GM21515 (cell line): Measurements from ENCODE around the gene OR7C1.
"Not testable (repeated sequence)": the region's sequence is repeated elsewhere in the genome, so short reads cannot be mapped to it uniquely, and the experiment has no call there.

Source experiments
- ATAC-seq: cut with Tn5 transposase; IDR thresholded peaks from one replicate; pipeline ENCODE4 v1.9.1; 2021; ENCODE audit not compliant: unreplicated experiment

The OR7C1 gene

GRCh38 chr19:14835011-14835410 is at the start of gene OR7C1, which contains the start of gene OR7A5:
TSS of gene OR7C1 (minus strand) at chr19:14835185. CDS start at chr19:14800136, 35,049 bp downstream.
TSS of gene OR7A5 (minus strand) at chr19:14835185. CDS start at chr19:14828241, 6,944 bp downstream.
- ATAC-seq = no peak

GRCh38 chr19:14871619-14872230 is 36.7 kb upstream of the OR7C1 start:
- ATAC-seq = no peak

GRCh38 chr19:14868497-14868896 is 33.5 kb upstream of the OR7C1 start:
- ATAC-seq = no peak

- no peak for ATAC-seq
Measured at GRCh38 chr19:14848822-14849221, 13.8 kb upstream of the OR7C1 start, which contains the start of gene OR7A10. TSS of gene OR7A10 (minus strand) at chr19:14848922. CDS start at chr19:14841877, 7,045 bp downstream.

GRCh38 chr19:14843578-14843977 is 8.6 kb upstream of the OR7C1 start:
- no peak for ATAC-seq

- no peak for ATAC-seq
Measured at GRCh38 chr19:14843169-14843568, 8.2 kb upstream of the OR7C1 start.

GRCh38 chr19:14840206-14840605 is 5.2 kb upstream of the OR7C1 start:
- no peak for ATAC-seq

GRCh38 chr19:14837391-14837790 is 2.4 kb upstream of the OR7C1 start:
- ATAC-seq = no peak

- ATAC-seq = no peak
Measured at GRCh38 chr19:14830702-14831101, 4.3 kb downstream of the OR7C1 start.

GRCh38 chr19:14826006-14826405 is 9.0 kb downstream of the OR7C1 start:
- ATAC-seq = no peak

- no peak for ATAC-seq
Measured at GRCh38 chr19:14821937-14822336, 13.0 kb downstream of the OR7C1 start.

- no peak for ATAC-seq
Measured at GRCh38 chr19:14818588-14818987, 16.4 kb downstream of the OR7C1 start.

GRCh38 chr19:14817052-14817451 is 17.9 kb downstream of the OR7C1 start:
- no peak for ATAC-seq

- no peak for ATAC-seq
Measured at GRCh38 chr19:14814982-14815652, 19.9 kb downstream of the OR7C1 start.

- no peak for ATAC-seq
Measured at GRCh38 chr19:14809272-14810057, 25.5 kb downstream of the OR7C1 start.

GRCh38 chr19:14804765-14805164 is 30.2 kb downstream of the OR7C1 start:
- ATAC-seq = no peak

- ATAC-seq = no peak
Measured at GRCh38 chr19:14798760-14799159, 36.2 kb downstream of the OR7C1 start.

GRCh38 chr19:14796021-14796420 is 39.0 kb downstream of the OR7C1 start:
- ATAC-seq = no peak

GRCh38 chr19:14795078-14795721 is 39.8 kb downstream of the OR7C1 start:
- ATAC-seq = no peak

GRCh38 chr19:14792250-14792649 is 42.7 kb downstream of the OR7C1 start:
- not testable (repeated sequence) for ATAC-seq

- no peak for ATAC-seq
Measured at GRCh38 chr19:14786421-14786851, 48.5 kb downstream of the OR7C1 start.
